H9 (cell line): ENCODE results near the gene PDE3A. TPM values are rescaled to one million over a fixed set of nuclear protein-coding genes. Genes with fewer than 3 reads are reported as not detected.
A peak's percentile ranks its signal among the peaks of the same experiment; 100 is the strongest.

Source experiments
- DNase-seq: peaks from one replicate; pipeline ENCODE4 v3.0.0-alpha.2; 2017
- H2AFZ ChIP-seq: one replicate; pipeline ENCODE4 v1.6.1; 2013; ENCODE audit warnings: mild to moderate bottlenecking, low read length, control low read depth, moderate library complexity
- H2AK5ac ChIP-seq: 2 replicates; pipeline ENCODE4 v1.6.1; 2013; ENCODE audit warnings: low read length, control low read depth, mixed read lengths; ENCODE audit not compliant: insufficient read length
- H2BK120ac ChIP-seq: one replicate; pipeline ENCODE4 v1.6.1; 2013; ENCODE audit warnings: low read depth, mild to moderate bottlenecking, low read length, control low read depth, inconsistent platforms; ENCODE audit not compliant: poor library complexity, severe bottlenecking
- H2BK12ac ChIP-seq: 2 replicates; pipeline ENCODE4 v1.6.1; 2013; ENCODE audit warnings: low read length, control low read depth, mixed read lengths, low read depth; ENCODE audit not compliant: insufficient read length
- H2BK15ac ChIP-seq: 2 replicates; pipeline ENCODE4 v1.6.1; 2013; ENCODE audit warnings: low read depth, low read length, control low read depth
- H2BK20ac ChIP-seq: one replicate; pipeline ENCODE4 v1.6.1; 2013; ENCODE audit warnings: low read depth, mild to moderate bottlenecking, low read length, control low read depth, inconsistent platforms; ENCODE audit not compliant: poor library complexity, severe bottlenecking
- H2BK5ac ChIP-seq: 2 replicates; pipeline ENCODE4 v1.6.1; 2013; ENCODE audit warnings: low read length, control low read depth, mixed read lengths; ENCODE audit not compliant: insufficient read length
- H3K14ac ChIP-seq: 2 replicates; pipeline ENCODE4 v1.6.1; 2013; ENCODE audit warnings: low read length, control low read depth; ENCODE audit not compliant: insufficient read depth
- H3K18ac ChIP-seq: 2 replicates; pipeline ENCODE4 v1.6.1; 2013; ENCODE audit warnings: low read depth, mild to moderate bottlenecking, mixed read lengths, low read length, control low read depth; ENCODE audit not compliant: insufficient read length
- H3K23ac ChIP-seq: 2 replicates; pipeline ENCODE4 v1.6.1; 2013; ENCODE audit warnings: low read length, control low read depth, mixed read lengths, low read depth; ENCODE audit not compliant: insufficient read length
- H3K23me2 ChIP-seq: 2 replicates; pipeline ENCODE4 v1.6.1; 2013; ENCODE audit warnings: low read depth, mild to moderate bottlenecking, mixed read lengths, low read length, control low read depth; ENCODE audit not compliant: insufficient read length, poor library complexity, severe bottlenecking
- H3K27ac ChIP-seq: 2 replicates; pipeline ENCODE4 v1.5.1; 2013; ENCODE audit warnings: low read length, control low read depth, mixed read lengths, low read depth; ENCODE audit not compliant: insufficient read length
- H3K27me3 ChIP-seq: 2 replicates; pipeline ENCODE4 v1.6.1; 2013; ENCODE audit warnings: low read length, control low read depth, inconsistent platforms; ENCODE audit not compliant: insufficient read depth
- H3K4ac ChIP-seq: 2 replicates; pipeline ENCODE4 v1.6.1; 2013; ENCODE audit warnings: low read depth, mild to moderate bottlenecking, control low read depth, inconsistent platforms, low read length, moderate library complexity
- H3K4me1 ChIP-seq: 2 replicates; pipeline ENCODE4 v1.6.1; 2013; ENCODE audit warnings: low read length, control low read depth, inconsistent platforms; ENCODE audit not compliant: insufficient read depth
- H3K4me2 ChIP-seq: 2 replicates; pipeline ENCODE4 v1.6.1; 2013; ENCODE audit warnings: low read length, control low read depth, mixed read lengths; ENCODE audit not compliant: insufficient read length, insufficient read depth
- H3K56ac ChIP-seq: 2 replicates; pipeline ENCODE4 v1.6.1; 2013; ENCODE audit warnings: low read depth, mild to moderate bottlenecking, mixed read lengths, low read length, control low read depth; ENCODE audit not compliant: insufficient read length
- H3K79me1 ChIP-seq: 2 replicates; pipeline ENCODE4 v1.6.1; 2013; ENCODE audit warnings: low read depth, mild to moderate bottlenecking, moderate library complexity, low read length, control low read depth, inconsistent platforms; ENCODE audit not compliant: insufficient read depth, poor library complexity, severe bottlenecking
- H3K79me2 ChIP-seq: 2 replicates; pipeline ENCODE4 v1.6.1; 2013; ENCODE audit warnings: low read length, control low read depth, inconsistent platforms; ENCODE audit not compliant: insufficient read depth
- H3K9ac ChIP-seq: 2 replicates; pipeline ENCODE4 v1.6.1; 2013; ENCODE audit warnings: low read length, control low read depth, mixed read lengths; ENCODE audit not compliant: insufficient read length; ENCODE audit errors: extremely low read depth
- H3K9me3 ChIP-seq: one replicate; pipeline ENCODE4 v1.6.1; 2013; ENCODE audit warnings: low read depth, low read length, inconsistent platforms; ENCODE audit not compliant: control insufficient read depth
- H3T11ph ChIP-seq: one replicate; pipeline ENCODE4 v1.6.1; 2013; ENCODE audit warnings: mild to moderate bottlenecking, low read length, control low read depth, inconsistent platforms
- H4K20me1 ChIP-seq: one replicate; pipeline ENCODE4 v1.6.1; 2013; ENCODE audit not compliant: control insufficient read depth, insufficient read length, insufficient read depth
- H4K5ac ChIP-seq: 2 replicates; pipeline ENCODE4 v1.6.1; 2013; ENCODE audit warnings: low read depth, mild to moderate bottlenecking, mixed read lengths, low read length, control low read depth; ENCODE audit not compliant: insufficient read length
- H4K8ac ChIP-seq: replicated peaks from 2 replicates; pipeline ENCODE4 v1.6.1; 2013; ENCODE audit warnings: low read length, control low read depth, mixed read lengths, low read depth; ENCODE audit not compliant: insufficient read length
- H4K91ac ChIP-seq: 2 replicates; pipeline ENCODE4 v1.6.1; 2013; ENCODE audit warnings: low read depth, mild to moderate bottlenecking, moderate library complexity, mixed read lengths, low read length, control low read depth; ENCODE audit not compliant: insufficient read length
- H3K27ac Mint-ChIP-seq, 3 experiments: 2 replicates in 2 of 3; 3 replicates in 1 of 3; pipeline ENCODE4 v1.8.0; 2020 to 2021; ENCODE audit warnings: mixed read lengths in 3 of 3, mild to moderate bottlenecking in 1 of 3, moderate library complexity in 1 of 3
- H3K27me3 Mint-ChIP-seq: 2 replicates; pipeline ENCODE4 v1.8.0; 2021; ENCODE audit warnings: low read depth, mild to moderate bottlenecking, moderate library complexity, mixed read lengths
- H3K36me3 Mint-ChIP-seq, 3 experiments: 2 replicates in 2 of 3; 3 replicates in 1 of 3; pipeline ENCODE4 v1.8.0; 2020 to 2021; ENCODE audit warnings: low read depth in 3 of 3, mixed read lengths in 3 of 3; ENCODE audit not compliant: insufficient read depth in 1 of 3
- H3K4me1 Mint-ChIP-seq, 2 experiments: 2 replicates each; pipeline ENCODE4 v1.8.0; 2020; ENCODE audit warnings: mixed read lengths in 2 of 2
- H3K4me3 Mint-ChIP-seq, 2 experiments: 2 replicates in 1 of 2; 3 replicates in 1 of 2; pipeline ENCODE4 v1.8.0; 2020 to 2021; ENCODE audit warnings: mild to moderate bottlenecking in 2 of 2, mixed read lengths in 2 of 2, moderate library complexity in 1 of 2
- H3K9me3 Mint-ChIP-seq, 2 experiments: 2 replicates in 1 of 2; 3 replicates in 1 of 2; pipeline ENCODE4 v1.8.0; 2020; ENCODE audit warnings: mild to moderate bottlenecking in 2 of 2, mixed read lengths in 2 of 2, moderate library complexity in 1 of 2
- WGBS: extraction: QIAGEN DNeasy Blood & Tissue Kit; methylation state at CpG from one replicate; pipeline ENCODE4 v1.1.7; 2013; ENCODE audit warnings: missing lambda C conversion rate, low lambda C conversion rate, mixed read lengths; ENCODE audit not compliant: insufficient read length; ENCODE audit errors: extremely low coverage; 5-methylcytosine and 5-hydroxymethylcytosine counted together
- total RNA-seq: library from RNA; stranded (reverse); gene quantifications from 2 replicates; pipeline ENCODE4 v1.2.1, GENCODE V29; 2021
- TF ChIP-seq, protein P1 (sequence below): fragments of 200-600 bp; sonication (generic); conservative IDR thresholded peaks from 3 replicates; pipeline ENCODE4 v1.8.0; 2021; ENCODE audit warnings: antibody characterized with exemption, mild to moderate bottlenecking

Gene PDE3A
- total RNA-seq, 1 experiment from 2014 or later = 3.0 TPM

- H3K9me3 ChIP-seq = no peaks in the 10 kb centered on the region
- no peak overlapping the region for H4K8ac ChIP-seq
- H4K5ac ChIP-seq = no peak overlapping the region
- TF ChIP-seq, protein P1, sequence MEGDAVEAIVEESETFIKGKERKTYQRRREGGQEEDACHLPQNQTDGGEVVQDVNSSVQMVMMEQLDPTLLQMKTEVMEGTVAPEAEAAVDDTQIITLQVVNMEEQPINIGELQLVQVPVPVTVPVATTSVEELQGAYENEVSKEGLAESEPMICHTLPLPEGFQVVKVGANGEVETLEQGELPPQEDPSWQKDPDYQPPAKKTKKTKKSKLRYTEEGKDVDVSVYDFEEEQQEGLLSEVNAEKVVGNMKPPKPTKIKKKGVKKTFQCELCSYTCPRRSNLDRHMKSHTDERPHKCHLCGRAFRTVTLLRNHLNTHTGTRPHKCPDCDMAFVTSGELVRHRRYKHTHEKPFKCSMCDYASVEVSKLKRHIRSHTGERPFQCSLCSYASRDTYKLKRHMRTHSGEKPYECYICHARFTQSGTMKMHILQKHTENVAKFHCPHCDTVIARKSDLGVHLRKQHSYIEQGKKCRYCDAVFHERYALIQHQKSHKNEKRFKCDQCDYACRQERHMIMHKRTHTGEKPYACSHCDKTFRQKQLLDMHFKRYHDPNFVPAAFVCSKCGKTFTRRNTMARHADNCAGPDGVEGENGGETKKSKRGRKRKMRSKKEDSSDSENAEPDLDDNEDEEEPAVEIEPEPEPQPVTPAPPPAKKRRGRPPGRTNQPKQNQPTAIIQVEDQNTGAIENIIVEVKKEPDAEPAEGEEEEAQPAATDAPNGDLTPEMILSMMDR = no peak
- Mint-ChIP-seq H3K4me3 (no peak overlapping the region), H3K27ac (peak overlapping the region in 1 of 3 experiments; percentile 49; a peak in 1 of 7 replicates), H3K4me1 (peaks cover 6 to 8% of the 10 kb centered on the region in 2 experiments), H3K27me3 (no peaks in the 10 kb centered on the region), H3K9me3 (peaks cover 7 to 8% of the 10 kb centered on the region in 2 experiments; a peak in 4 of 5 replicates), H3K36me3 (peaks cover 7 to 14% (median 7%) of the 10 kb centered on the region in 3 experiments; a peak in 6 of 7 replicates)
- H4K91ac ChIP-seq = no peak overlapping the region
- no peaks in the 10 kb centered on the region for H3K27me3 ChIP-seq
- no peak overlapping the region for H2AK5ac ChIP-seq
- no peak overlapping the region for H3K18ac ChIP-seq
- no peaks in the 10 kb centered on the region for H4K20me1 ChIP-seq
- no peak overlapping the region for H3K4ac ChIP-seq
- H3K14ac ChIP-seq = no peak overlapping the region
- H3K4me1 ChIP-seq = no peaks in the 10 kb centered on the region
- no peak overlapping the region for H2BK20ac ChIP-seq
- WGBS = no CpG with 5 or more reads among the region's 2 CpGs
- no peak overlapping the region for H3T11ph ChIP-seq
- no peak overlapping the region for H2BK12ac ChIP-seq
- no peaks in the 10 kb centered on the region for H3K23me2 ChIP-seq
- no peak overlapping the region for H3K4me2 ChIP-seq
- no peak overlapping the region for H3K23ac ChIP-seq
- H2BK15ac ChIP-seq = no peak overlapping the region
- no peaks in the 10 kb centered on the region for H3K79me1 ChIP-seq
- no peak overlapping the region for H3K56ac ChIP-seq
- DNase-seq = no peak
- H3K79me2 ChIP-seq = no peaks in the 10 kb centered on the region
- H2BK5ac ChIP-seq = no peak overlapping the region
- no peak overlapping the region for H2BK120ac ChIP-seq
- no peak overlapping the region for H2AFZ ChIP-seq
- no peak overlapping the region for H3K9ac ChIP-seq
- H3K27ac ChIP-seq = no peak overlapping the region
These were observed 103.9 kb downstream of the PDE3A start for GRCh38 chr12:20472102-20472782.
